HG02943 (cell line): Measurements from ENCODE around the gene FAM216A.
"Not testable (repeated sequence)": the region's sequence is repeated elsewhere in the genome, so short reads cannot be mapped to it uniquely, and the experiment has no call there.

ENCODE experiments used
- ATAC-seq: cut with Tn5 transposase; IDR thresholded peaks from one replicate; pipeline ENCODE4 v1.9.1; 2021; ENCODE audit warnings: mild to moderate bottlenecking, low read depth, moderate library complexity; ENCODE audit not compliant: unreplicated experiment

FAM216A gene

GRCh38 chr12:110498984-110499706 lies 30.5 kb downstream of the FAM216A start:
- no peak for ATAC-seq

- peak; percentile 21 for ATAC-seq
These were observed 32.7 kb downstream of the FAM216A start for GRCh38 chr12:110501399-110501751.

DNA sequence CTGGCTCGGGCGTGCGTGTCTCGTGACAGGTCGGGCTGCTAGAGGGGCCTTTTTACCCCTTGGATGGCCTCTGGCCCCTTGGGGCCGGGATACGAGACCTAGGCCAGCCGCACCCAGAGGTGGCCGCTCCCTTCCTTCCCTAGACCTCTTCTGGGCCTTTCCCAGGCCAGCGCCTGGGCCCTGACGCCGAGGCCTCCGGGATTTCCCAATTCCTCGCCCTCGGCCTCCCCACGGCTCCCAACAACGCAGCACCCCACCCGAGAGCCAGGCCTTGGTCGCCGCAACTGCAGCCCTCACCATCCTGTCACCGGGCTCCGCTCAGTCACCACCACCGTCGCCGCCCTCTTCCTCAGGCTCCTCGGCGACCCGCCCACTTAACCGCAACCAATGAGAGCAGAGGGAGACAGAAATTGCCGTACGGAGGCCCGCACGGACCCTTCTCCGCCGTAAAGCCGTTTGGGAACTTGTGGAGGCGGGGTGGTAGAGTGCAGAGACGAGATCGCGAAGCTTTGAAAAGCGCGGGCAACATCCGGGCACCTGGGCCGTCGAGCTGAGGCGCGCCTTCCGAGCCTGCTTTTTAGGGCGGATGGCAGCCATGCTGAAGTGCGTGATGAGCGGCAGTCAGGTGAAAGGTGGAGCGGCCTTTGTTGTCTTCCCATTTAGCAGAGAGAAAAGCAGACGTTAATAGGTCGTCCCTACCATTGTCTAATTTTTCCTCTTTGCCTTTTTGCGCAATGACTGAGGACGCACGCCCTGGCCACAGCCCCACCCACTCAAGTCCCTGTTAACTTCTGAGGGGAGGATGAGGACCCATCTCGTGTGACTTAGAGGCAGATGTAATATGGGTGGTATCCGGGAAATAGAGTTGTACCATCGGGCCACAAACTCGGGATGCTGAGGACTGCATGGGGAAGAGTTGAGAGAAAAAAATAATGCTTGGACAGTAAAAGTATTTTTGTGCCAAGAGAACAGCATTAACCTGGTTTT lies 33.4 kb downstream of the FAM216A start, which contains the start of the genes RAD9B and VPS29:
RAD9B (plus strand) TSS at position 580 of the 987 bp plus-strand sequence; CDS start at position 587, 7 bp downstream.
VPS29 (minus strand) TSS at position 360 of the 987 bp plus-strand sequence; CDS start at position 300, 60 bp downstream.
- ATAC-seq = peak; percentile 89

DNA sequence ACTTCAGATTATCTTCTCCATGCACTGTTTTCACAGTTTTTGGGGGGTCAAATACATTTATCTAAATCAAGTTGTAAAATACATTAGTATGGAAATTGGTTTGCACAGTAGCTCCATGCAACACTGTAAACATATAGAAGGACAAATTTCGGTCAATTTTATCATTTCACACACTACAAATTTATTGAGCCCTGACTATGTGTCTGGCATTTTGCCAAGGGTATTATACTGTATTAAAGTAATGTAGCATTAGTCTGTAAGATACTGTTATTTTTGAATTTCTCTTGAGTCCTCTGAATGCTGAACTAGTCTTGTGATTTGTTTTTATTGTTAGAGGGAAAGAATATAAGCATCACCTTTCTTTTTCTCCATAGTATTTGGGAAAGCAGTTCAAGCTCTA lies 34.8 kb downstream of the FAM216A start:
- ATAC-seq = no peak

- ATAC-seq = no peak
These were observed 36.7 kb downstream of the FAM216A start for GRCh38 chr12:110505332-110505731.

DNA sequence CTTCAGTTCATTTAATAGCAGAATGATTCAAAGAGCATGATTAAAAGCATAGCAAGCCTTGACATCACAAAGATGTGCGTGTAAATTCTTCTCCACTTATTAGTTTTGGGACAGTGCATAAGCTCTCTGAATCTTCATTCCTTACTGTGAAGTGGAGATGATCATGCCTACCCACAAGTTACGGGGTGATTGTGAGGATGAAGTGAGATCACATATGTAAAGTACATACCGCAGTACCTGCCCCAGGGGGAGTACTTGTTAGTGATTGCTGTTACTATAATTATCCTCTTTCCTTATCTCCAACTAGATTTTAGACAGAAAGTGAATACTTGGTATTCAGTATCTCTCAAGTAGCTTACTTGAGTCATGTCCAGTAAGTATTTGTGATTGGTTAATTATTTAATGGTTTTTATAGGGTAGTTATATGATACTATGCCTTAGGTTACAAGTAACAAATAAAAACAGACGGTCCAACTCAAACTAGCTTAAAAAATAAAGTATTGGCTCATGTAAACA lies 39.5 kb downstream of the FAM216A start:
- ATAC-seq = no peak

DNA sequence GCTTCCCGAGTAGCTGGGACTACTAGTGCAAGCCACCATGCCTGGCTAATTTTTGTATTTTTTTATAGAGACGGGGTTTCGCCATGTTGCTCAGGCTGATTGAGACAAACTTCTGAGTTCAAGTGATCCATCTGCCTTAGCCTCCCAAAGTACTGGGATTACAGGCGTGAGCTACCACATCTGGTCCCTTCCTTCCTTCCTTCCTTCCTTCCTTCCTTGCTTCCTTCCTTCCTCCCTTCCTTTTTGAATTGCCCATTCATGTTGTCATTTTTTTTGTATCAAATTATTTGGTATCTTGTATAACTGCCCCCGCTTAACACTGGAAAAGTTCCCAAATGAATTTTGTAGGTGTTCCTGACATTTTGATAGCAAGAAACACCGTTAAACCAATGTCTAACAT lies 45.2 kb downstream of the FAM216A start:
- no peak for ATAC-seq

- no peak for ATAC-seq
These were observed 45.7 kb downstream of the FAM216A start for GRCh38 chr12:110514363-110514762.

DNA sequence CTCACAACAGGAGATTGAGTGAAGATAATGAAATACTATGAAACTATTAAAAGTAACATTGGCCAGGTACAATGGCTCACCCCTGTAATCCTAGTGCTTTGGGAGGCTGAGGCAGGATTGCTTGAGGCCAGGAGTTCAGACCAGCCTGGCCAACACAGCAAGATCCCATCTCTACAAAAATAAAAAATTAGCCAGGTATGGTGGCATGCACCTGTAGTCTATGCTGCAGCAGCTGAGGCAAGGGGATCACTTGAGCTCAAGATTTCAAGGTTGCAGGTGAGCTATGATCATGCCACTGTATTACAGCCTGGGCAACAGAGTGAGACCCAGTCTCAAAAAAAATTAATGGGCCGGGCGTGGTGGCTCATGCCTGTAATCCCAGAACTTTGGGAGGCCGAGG lies 48.4 kb downstream of the FAM216A start:
- no peak for ATAC-seq

DNA sequence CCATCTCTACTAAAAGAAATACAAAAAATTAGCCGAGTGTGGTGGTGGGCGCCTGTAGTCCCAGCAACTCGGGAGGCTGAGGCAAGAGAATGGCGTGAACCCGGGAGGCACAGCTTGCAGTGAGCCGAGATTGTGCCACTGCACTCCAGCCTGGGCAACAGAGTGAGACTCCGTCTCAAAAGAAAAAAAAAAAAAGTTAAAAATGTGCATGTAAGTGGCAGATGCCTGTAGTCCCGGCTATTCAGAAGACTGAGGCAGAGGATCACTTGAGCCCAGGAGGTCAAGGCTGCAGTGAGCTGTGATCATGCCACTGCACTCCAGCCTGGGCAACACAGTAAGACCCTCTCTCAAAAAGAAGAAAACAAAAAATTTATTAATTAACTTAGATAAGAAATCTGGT lies 49.4 kb downstream of the FAM216A start:
- not testable (repeated sequence) for ATAC-seq

- ATAC-seq = not testable (repeated sequence)
These were observed 52.4 kb downstream of the FAM216A start for GRCh38 chr12:110520876-110521712.

DNA sequence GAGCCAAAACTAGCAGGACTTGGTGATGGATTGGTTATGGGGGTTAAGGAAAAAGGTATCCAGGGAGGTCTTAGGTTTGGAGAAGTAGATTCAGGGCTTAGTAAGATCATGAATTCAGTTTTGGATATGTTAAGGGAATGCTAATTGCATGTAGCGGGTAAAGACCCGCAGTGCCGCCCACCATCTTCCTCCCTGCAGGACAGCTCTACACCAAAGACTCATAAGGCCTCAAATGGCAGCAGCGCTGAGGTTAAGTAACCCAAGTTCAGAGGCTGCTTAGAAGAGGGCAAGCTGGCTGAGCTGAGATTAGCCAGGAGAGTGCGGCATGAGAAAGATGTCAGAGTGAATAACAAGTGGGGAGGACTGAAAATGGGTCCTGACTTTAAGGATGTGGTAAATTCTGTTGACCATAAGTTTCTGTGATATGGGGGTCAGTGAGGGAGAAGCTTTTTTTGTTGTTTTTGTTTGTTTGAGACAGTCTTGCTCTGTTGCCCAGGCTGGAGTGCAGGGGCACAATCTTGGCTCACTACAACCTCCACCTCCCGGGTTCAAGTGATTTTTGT lies 59.7 kb downstream of the FAM216A start:
- ATAC-seq = no peak

DNA sequence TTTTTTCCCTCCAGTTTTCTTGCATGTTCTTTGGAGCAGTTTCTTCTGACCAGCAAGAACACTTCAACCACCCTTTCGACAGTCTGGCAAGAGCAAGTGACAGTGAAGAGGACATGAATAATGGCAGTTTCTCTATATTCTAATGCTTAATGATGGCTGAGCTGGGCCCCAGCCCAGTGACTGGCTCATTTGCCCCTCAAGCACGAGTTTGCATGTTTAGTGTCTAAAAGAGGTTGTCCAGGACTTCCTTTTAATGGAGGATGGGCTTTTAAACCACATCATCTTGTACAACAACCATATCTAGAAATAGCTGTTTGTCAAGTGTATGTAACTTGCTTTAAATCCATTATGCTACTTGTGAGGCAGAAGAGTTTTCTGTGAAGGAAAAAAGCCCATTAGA lies 61.9 kb downstream of the FAM216A start:
- no peak for ATAC-seq

- ATAC-seq = peak; percentile 80
These were observed 63.2 kb downstream of the FAM216A start for GRCh38 chr12:110531741-110532333.

DNA sequence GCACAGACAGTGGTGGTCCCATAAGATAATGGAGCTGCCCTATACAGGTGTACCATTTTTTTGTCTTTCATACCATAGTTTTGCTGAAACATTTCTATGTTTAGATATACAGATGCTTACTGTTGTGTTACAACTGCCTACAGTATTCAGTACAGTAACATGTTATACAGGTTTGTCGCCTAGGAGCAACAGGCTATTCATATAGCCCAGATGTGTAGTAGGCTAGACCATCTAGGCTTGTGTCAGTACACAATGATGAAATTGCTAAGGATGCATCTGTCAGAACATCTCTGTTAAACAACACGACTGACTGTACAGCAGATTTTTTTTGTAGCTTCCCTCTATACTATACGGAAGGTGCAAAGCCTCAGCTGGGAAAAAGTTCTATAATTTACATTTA lies 64.0 kb downstream of the FAM216A start:
- ATAC-seq = no peak

DNA sequence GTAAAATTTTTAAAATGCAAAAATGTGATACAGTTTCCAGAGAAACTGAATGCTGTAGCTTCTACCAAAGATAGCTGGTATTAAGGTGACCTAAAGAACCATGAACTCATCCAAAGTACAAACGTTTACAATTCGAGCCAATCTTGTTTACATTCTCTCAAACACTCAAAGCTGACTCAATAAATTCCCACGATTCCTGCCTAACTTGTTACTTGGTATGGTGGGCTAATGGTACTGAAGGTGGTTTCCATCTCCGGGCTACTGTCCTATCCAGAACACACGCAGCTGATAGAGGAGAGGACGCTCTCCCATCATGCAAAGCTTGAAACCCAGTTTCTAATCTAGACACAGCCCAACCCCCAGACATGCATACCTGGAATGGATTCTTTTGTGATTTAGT lies 65.0 kb downstream of the FAM216A start:
- no peak for ATAC-seq

- ATAC-seq = no peak
These were observed 66.2 kb downstream of the FAM216A start for GRCh38 chr12:110534811-110535210.

DNA sequence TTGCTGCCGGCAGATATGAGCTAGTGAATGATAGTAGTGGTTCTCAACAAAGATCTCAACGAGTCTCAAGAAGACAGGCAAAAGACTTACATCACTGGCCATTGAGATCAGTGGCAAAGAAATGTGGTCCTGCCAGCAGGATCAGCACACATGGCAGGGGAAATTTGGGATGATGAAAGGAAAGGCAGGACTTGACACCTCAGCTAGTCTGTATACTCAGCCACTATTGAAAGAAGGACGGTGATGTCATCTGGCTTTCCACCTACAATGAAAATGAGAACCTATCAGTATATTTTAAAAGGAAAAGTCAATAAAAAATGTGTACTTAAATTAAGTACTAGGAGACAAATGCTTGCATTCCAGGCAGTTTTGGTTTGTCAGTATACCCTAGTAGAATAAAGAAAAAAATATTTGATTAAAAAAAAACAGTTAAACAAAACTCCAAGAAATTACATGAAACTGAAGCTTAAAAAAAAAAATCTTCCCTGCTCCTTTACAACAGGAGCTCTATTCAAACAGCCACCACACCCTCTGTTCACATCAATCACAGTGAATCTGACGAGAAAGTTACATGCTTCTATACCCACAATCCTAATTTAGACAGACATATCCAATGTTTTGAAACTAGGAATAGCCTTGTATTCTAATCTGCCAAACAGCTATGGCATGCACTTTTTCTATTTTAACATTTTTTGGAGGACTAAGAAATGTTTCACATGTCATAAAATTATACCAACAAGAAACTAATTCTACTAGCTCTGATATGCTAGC lies 68.4 kb downstream of the FAM216A start:
- no peak for ATAC-seq
